Tibial nerve (tissue), 4 donors: ENCODE measurements around the gene CHN1. TPM values are rescaled to one million over a fixed set of nuclear protein-coding genes. Genes with fewer than 3 reads are reported as not detected.

ENCODE experiments used
- DNase-seq, 2 donors: peaks; one replicate each; pipeline ENCODE4 v3.0.0-alpha.2; 2019; ENCODE audit warnings: low spot score in 2 of 2
- H3K27ac ChIP-seq, 4 donors: fragments of 200-600 bp; sonication (generic) in 3 of 4; one replicate each; pipeline ENCODE4 v1.5.1; 2017 to 2019; ENCODE audit warnings: mild to moderate bottlenecking in 1 of 4
- H3K27me3 ChIP-seq, 2 donors: fragments of 200-600 bp; sonication (generic) in 1 of 2; one replicate each; pipeline versions ENCODE4 v1.5.1 to v1.6.0; 2017 to 2019
- H3K36me3 ChIP-seq, 3 donors: fragments of 200-600 bp; sonication (generic); one replicate each; pipeline ENCODE4 v1.5.1; 2018 to 2019
- H3K4me1 ChIP-seq, 4 donors: fragments of 200-600 bp; sonication (generic) in 3 of 4; one replicate each; pipeline ENCODE4 v1.5.1; 2017 to 2019
- H3K4me3 ChIP-seq, 4 donors: fragments of 200-600 bp; sonication (generic) in 3 of 4; one replicate each; pipeline ENCODE4 v1.5.1; 2017 to 2019; ENCODE audit warnings: mild to moderate bottlenecking in 1 of 4, moderate library complexity in 1 of 4
- H3K9me3 ChIP-seq, 4 donors: fragments of 200-600 bp; sonication (generic) in 3 of 4; one replicate each; pipeline ENCODE4 v1.5.1; 2017 to 2019
- EP300 ChIP-seq, 2 donors: sonication (generic); formaldehyde crosslinking; IDR thresholded peaks; one replicate each; pipeline ENCODE4 v1.6.1; 2017; ENCODE audit warnings: antibody characterized with exemption in 2 of 2, mild to moderate bottlenecking in 1 of 2
- POLR2A ChIP-seq, 2 donors: fragments of 450-650 bp; IDR thresholded peaks; one replicate each; pipeline ENCODE4 v1.6.1; 2017; ENCODE audit warnings: antibody characterized with exemption in 2 of 2, mild to moderate bottlenecking in 2 of 2, moderate library complexity in 2 of 2
- WGBS, 2 donors: methylation state at CpG; one replicate each; pipeline ENCODE4 v1.1.5; 2018; 5-methylcytosine and 5-hydroxymethylcytosine counted together
- total RNA-seq, 4 donors: library from RNA; depleted of rRNA; stranded (reverse); fragments of >200 nt; gene quantifications; one replicate each; pipeline ENCODE4 v1.1.0, GENCODE V29; 2016
- TF ChIP-seq, protein P1 (sequence below), 5 experiments: fragments of 200-600 bp in 3 of 5; fragments of 450-650 bp in 2 of 5; sonication (generic) in 3 of 5; IDR thresholded peaks; one replicate each; pipeline ENCODE4 v1.5.1; 2016 to 2019; ENCODE audit warnings: antibody characterized with exemption in 5 of 5, mild to moderate bottlenecking in 3 of 5, moderate library complexity in 2 of 5

Gene CHN1
- total RNA-seq, 4 donors from 2014 or later = 17.3 to 27.2 (median 23.8) TPM

GRCh38 chr2:174963437-174964400 lies 41.5 kb downstream of the CHN1 start:
- WGBS, 2 donors = 87 to 88% methylated on average over 7 of the region's 7 CpGs

DNA sequence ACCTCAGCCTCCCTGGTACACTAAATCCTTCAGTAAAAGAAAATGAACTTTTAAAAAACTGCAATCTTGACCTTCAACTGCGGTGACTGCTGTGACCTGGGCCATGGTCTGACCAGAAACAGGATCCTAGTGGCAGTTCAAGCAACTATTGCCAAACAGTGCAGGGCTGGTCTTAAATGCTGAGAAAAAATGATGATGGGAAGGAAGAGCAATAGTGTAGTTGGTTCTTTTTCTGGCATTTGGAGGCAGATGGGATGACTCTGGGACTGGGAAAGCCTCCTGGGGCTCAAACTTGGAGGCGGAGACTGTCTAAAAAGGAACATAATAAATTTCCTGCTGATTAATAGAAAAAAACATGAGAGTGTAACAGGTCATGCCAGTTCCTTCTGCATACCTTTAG lies 45.4 kb downstream of the CHN1 start:
- Histone ChIP-seq H3K4me3 (no peak overlapping the region), H3K36me3 (no peaks in the 10 kb centered on the region), H3K27ac (peak overlapping the region in 1 of 4 donors; percentile 55), H3K9me3 (no peaks in the 10 kb centered on the region), H3K27me3 (no peaks in the 10 kb centered on the region), H3K4me1 (peaks cover 0 to 13% (median 0%) of the 10 kb centered on the region in 4 donors)
- 51 to 60% methylated on average over 2 of the region's 2 CpGs for WGBS, 2 donors
- DNase-seq = no peak
- no peak for TF ChIP-seq EP300 (IDR thresholded peaks at IDR 0.05)
- TF ChIP-seq, protein P1, sequence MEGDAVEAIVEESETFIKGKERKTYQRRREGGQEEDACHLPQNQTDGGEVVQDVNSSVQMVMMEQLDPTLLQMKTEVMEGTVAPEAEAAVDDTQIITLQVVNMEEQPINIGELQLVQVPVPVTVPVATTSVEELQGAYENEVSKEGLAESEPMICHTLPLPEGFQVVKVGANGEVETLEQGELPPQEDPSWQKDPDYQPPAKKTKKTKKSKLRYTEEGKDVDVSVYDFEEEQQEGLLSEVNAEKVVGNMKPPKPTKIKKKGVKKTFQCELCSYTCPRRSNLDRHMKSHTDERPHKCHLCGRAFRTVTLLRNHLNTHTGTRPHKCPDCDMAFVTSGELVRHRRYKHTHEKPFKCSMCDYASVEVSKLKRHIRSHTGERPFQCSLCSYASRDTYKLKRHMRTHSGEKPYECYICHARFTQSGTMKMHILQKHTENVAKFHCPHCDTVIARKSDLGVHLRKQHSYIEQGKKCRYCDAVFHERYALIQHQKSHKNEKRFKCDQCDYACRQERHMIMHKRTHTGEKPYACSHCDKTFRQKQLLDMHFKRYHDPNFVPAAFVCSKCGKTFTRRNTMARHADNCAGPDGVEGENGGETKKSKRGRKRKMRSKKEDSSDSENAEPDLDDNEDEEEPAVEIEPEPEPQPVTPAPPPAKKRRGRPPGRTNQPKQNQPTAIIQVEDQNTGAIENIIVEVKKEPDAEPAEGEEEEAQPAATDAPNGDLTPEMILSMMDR (IDR thresholded peaks at IDR 0.05) = no peak
- no peak for TF ChIP-seq POLR2A (IDR thresholded peaks at IDR 0.05)

More at GRCh38 chr2:174963437-174964400, 41.5 kb downstream of the CHN1 start:
- no peak for TF ChIP-seq EP300 (IDR thresholded peaks at IDR 0.05)
- TF ChIP-seq, protein P1 (IDR thresholded peaks at IDR 0.05) = no peak
- no peak for TF ChIP-seq POLR2A (IDR thresholded peaks at IDR 0.05)
- no peak for DNase-seq
- Histone ChIP-seq H3K4me1 (peaks cover 0 to 45% (median 0%) of the 10 kb centered on the region in 4 donors), H3K27ac (no peak overlapping the region), H3K36me3 (no peaks in the 10 kb centered on the region), H3K27me3 (no peaks in the 10 kb centered on the region), H3K4me3 (no peak overlapping the region), H3K9me3 (no peaks in the 10 kb centered on the region)

GRCh38 chr2:174957050-174957449 lies 48.1 kb downstream of the CHN1 start:
- H3K36me3 ChIP-seq = no peaks in the 10 kb centered on the region
- 43 to 58% methylated on average over 5 of the region's 5 CpGs for WGBS, 2 donors
- no peak overlapping the region for H3K4me3 ChIP-seq
- H3K27ac ChIP-seq = peak overlapping the region in 2 of 4 donors; percentile 13 to 45
- no peaks in the 10 kb centered on the region for H3K9me3 ChIP-seq
- H3K4me1 ChIP-seq = peaks cover 0 to 13% (median 0%) of the 10 kb centered on the region in 4 donors
- no peak for DNase-seq
- TF ChIP-seq, protein P1 (IDR thresholded peaks at IDR 0.05) = no peak
- no peak for TF ChIP-seq EP300 (IDR thresholded peaks at IDR 0.05)
- TF ChIP-seq POLR2A (IDR thresholded peaks at IDR 0.05) = no peak
- H3K27me3 ChIP-seq = no peaks in the 10 kb centered on the region

GRCh38 chr2:174952607-174953006 lies 52.6 kb downstream of the CHN1 start:
- 65 to 69% methylated on average over 6 of the region's 6 CpGs for WGBS, 2 donors
- TF ChIP-seq EP300 (IDR thresholded peaks at IDR 0.05) (no peak), POLR2A (IDR thresholded peaks at IDR 0.05) (no peak)
- TF ChIP-seq, protein P1 (IDR thresholded peaks at IDR 0.05) = no peak
- Histone ChIP-seq H3K4me1 (no peaks in the 10 kb centered on the region), H3K36me3 (no peaks in the 10 kb centered on the region), H3K27me3 (no peaks in the 10 kb centered on the region), H3K9me3 (no peaks in the 10 kb centered on the region), H3K27ac (no peak overlapping the region), H3K4me3 (no peak overlapping the region)
- no peak for DNase-seq

- no peak for TF ChIP-seq POLR2A (IDR thresholded peaks at IDR 0.05)
- TF ChIP-seq EP300 (IDR thresholded peaks at IDR 0.05) = no peak
- TF ChIP-seq, protein P1 (IDR thresholded peaks at IDR 0.05) = no peak
- H3K4me1 ChIP-seq = no peaks in the 10 kb centered on the region
- H3K4me3 ChIP-seq = no peak overlapping the region
- H3K27ac ChIP-seq = no peak overlapping the region
- H3K27me3 ChIP-seq = no peaks in the 10 kb centered on the region
- 81 to 87% methylated on average over 1 of the region's 1 CpG for WGBS, 2 donors
- no peak for DNase-seq
- no peaks in the 10 kb centered on the region for H3K9me3 ChIP-seq
- no peaks in the 10 kb centered on the region for H3K36me3 ChIP-seq
Measured at GRCh38 chr2:174951745-174952144, 53.4 kb downstream of the CHN1 start.
